ENCODE measurements around the gene UTS2R. TPM values are rescaled to one million over a fixed set of nuclear protein-coding genes. Genes with fewer than 3 reads are reported as not detected.
A peak's percentile ranks its signal among the peaks of the same experiment; 100 is the strongest.
"Not testable (repeated sequence)": the region's sequence is repeated elsewhere in the genome, so short reads cannot be mapped to it uniquely, and the experiment has no call there.

The UTS2R gene
- total and polyA plus RNA-seq, 11 donors, result 0.11 to 21.9 (median 1.2) TPM

GRCh38 chr17:82410014-82410716, 38.6 kb downstream of the UTS2R start:
- no peak for ATAC-seq
- DNase-seq, result peak in 1 of 5 donors; percentile 21
- Histone ChIP-seq H3K27me3 (no peaks in the 10 kb centered on the region), H3K4me3 (no peak overlapping the region), H3K4me1 (peaks cover 0 to 23% (median 8%) of the 10 kb centered on the region in 12 donors), H3K36me3 (peaks cover 0 to 11% (median 0%) of the 10 kb centered on the region in 9 donors), H3K27ac (no peak overlapping the region), H3K9me3 (no peaks in the 10 kb centered on the region)
- 84 to 93% (median 92%) methylated on average over 10 to 14 of the region's 14 CpGs for WGBS, 4 donors
- no peak for TF ChIP-seq CTCF (IDR thresholded peaks at IDR 0.05)
- TF ChIP-seq POLR2A (IDR thresholded peaks at IDR 0.05), result no peak
- intact Hi-C loops (cut with DNase I), result loop anchor here in 2 of 10 donors (5.0 kb wide), 3 partner anchors 38 to 198 kb away; partner anchors contain the start of genes CCDC57 (in 1 of the 2) and UTS2R (in 1 of the 2)

DNA sequence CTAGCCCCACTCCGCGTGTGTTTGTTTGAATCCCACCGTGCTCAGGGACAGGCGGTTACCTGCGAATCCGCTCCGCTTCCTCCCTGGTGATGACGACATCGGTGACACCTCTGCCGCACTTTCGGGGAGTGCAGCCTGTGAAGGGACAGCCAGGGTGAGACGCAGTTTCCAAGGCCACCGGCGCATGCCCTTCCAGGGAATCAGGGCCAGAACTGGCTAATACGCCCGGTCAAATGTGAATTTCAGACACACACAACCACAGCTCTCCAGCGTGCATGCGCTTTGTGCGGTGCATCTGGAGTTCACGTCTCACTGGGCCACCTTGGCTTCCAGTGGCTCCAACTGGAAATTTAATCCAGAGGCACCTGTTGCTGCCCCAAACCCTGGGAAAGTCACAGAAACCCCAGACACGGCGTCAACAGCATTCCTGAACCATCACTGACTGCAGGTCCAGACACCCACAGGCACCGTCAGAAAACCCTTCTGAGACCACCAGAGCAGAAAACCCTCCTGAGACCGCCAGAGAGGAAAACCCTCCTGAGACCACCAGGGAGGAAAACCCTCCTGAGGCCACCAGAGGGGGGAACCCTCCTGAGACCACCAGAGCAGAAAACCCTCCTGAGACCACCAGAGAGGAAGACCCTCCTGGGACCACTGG, 40.0 kb downstream of the UTS2R start:
- no peak overlapping the region for H3K27ac ChIP-seq
- 94 to 96% (median 95%) methylated on average over 24 of the region's 24 CpGs for WGBS, 4 donors
- peak in 1 of 5 donors; percentile 22 for DNase-seq
- H3K9me3 ChIP-seq, result no peaks in the 10 kb centered on the region
- ATAC-seq, result no peak
- H3K4me1 ChIP-seq, result peaks cover 0 to 23% (median 8%) of the 10 kb centered on the region in 12 donors
- H3K4me3 ChIP-seq, result no peak overlapping the region
- intact Hi-C loops (cut with DNase I), result loop anchor here in 2 of 10 donors (5.0 kb wide), 3 partner anchors 39 to 199 kb away; partner anchors contain the start of genes CCDC57 (in 1 of the 2) and UTS2R (in 1 of the 2)
- TF ChIP-seq CTCF (IDR thresholded peaks at IDR 0.05) (no peak), POLR2A (IDR thresholded peaks at IDR 0.05) (no peak)
- H3K27me3 ChIP-seq, result no peaks in the 10 kb centered on the region
- H3K36me3 ChIP-seq, result peaks cover 0 to 11% (median 0%) of the 10 kb centered on the region in 9 donors

GRCh38 chr17:82412081-82412480, 40.5 kb downstream of the UTS2R start:
- H3K27ac ChIP-seq, H3K27me3 ChIP-seq, H3K4me3 ChIP-seq, ATAC-seq, H3K9me3 ChIP-seq: not testable (repeated sequence)
- intact Hi-C loops (cut with DNase I), result loop anchor here in 2 of 10 donors (5.0 kb wide), 3 partner anchors 40 to 200 kb away; partner anchors contain the start of genes CCDC57 (in 1 of the 2) and UTS2R (in 1 of the 2)
- Histone ChIP-seq H3K4me1 (peaks cover 0 to 22% (median 7%) of the 10 kb centered on the region in 12 donors), H3K36me3 (peaks cover 0 to 11% (median 0%) of the 10 kb centered on the region in 9 donors)
- WGBS, 4 donors, result 89 to 93% (median 92%) methylated on average over 16 of the region's 16 CpGs
- DNase-seq, result peak in 1 of 5 donors; percentile 11

DNA sequence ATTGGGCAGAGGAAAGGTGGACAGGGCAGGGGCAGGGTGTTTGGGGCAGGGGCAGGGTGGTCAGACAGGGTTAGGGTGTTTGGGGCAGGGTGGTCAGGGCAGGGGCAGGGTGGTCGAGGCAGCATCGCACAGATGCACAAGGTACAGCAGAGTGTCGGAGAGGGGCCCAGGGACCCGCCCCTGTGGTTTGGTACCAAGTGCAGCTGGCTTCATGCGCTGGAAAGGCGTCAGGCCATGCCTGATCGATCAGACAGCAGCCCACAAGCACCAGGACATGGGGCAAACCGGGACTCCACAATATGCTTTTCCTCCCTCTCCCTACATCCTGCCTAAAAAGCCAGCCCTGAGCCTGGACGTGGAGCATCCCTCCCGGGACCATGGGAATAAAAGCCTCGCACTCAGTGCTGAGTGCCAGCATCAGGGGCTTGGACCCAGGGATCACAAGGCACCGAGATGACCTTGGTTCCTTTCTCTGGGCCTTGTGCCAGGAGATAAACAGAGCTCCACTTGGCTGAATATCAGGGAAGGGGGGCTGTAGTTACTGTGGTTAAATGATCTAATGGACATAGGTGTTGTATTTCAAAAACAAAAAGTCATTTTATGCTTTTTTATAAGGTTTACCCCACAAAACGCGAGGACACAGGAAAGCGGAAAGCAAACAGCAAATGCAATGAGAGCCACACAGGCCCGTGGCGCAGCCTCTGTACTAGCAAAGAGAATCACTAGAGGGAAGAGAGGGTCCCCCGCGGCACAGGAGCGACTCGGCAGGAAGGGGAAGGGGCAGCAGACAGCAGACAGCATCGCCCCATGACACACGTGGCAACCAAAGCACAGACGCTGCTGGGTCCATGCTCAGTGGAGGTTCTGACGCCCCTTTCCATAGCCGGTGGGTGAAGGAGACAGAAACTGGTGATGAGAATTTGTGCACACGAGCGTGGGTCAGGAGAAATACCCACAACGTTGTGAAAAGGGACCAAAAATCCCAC, 41.3 kb downstream of the UTS2R start:
- Histone ChIP-seq H3K9me3 (no peaks in the 10 kb centered on the region), H3K27ac (no peak overlapping the region), H3K4me1 (peaks cover 1 to 20% (median 10%) of the 10 kb centered on the region in 12 donors), H3K27me3 (no peaks in the 10 kb centered on the region), H3K36me3 (peaks cover 0 to 11% (median 0%) of the 10 kb centered on the region in 9 donors), H3K4me3 (no peak overlapping the region)
- TF ChIP-seq POLR2A (IDR thresholded peaks at IDR 0.05) (no peak), CTCF (IDR thresholded peaks at IDR 0.05) (no peak)
- DNase-seq (peak in 2 of 5 donors; percentile 21 to 35), ATAC-seq (peak in 1 of 4 donors; percentile 27)
- WGBS, 4 donors, result 79 to 82% (median 80%) methylated on average over 28 to 29 of the region's 29 CpGs
- intact Hi-C loops (cut with DNase I), result loop anchor here in 2 of 10 donors (5.0 kb wide), 3 partner anchors 41 to 201 kb away; partner anchors contain the start of genes CCDC57 (in 1 of the 2) and UTS2R (in 1 of the 2)

All from heart left ventricle (tissue), 16 donors.